Measurements from ENCODE around the gene GAK. TPM values are rescaled to one million over a fixed set of nuclear protein-coding genes. Genes with fewer than 3 reads are reported as not detected.

GAK gene
- total RNA-seq, 2 experiments from 2014 or later, result 97.8 to 102 TPM

DNA sequence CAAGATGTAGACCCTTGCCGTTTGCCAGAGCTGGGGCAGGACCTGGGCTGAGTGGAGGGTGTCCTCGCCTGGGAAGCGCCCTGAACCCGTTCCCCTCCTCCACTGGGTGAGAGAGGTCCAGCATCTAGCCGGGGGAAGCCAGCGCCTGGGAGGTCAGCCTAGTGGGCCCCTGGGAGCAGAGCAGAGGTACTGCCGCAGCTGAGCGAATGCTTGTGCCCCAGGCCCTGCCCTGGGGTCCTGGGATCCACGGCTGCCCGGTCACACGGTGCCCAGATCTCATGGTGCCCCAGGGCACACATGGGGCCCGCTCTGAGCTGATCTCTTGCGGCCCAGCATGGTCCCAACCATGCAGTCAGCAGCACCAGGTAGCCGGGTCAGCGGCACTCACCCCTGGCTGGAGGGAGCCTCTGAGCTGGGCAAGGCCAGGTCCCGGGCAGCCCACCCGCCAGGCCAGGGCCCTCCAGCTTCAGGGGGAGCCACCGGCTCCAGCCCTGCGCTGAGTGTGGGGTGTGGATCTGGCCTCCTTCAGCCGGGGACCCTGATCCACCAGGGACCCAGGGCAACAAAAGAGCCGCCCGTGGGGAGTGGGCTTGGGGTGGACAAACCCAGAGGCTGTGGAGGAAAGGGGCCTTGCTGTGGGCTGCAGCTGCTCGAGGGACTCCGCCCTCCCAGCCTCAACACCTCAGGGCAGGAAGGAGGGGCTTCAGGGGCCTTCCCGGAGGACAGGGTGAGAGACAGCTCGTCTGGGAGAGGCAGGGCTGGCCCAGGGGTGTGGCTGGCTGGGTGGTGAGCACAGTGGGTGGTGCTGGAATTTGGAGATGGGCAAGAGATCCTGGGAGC is 102.1 kb downstream of the GAK start:
- Mint-ChIP-seq H3K27me3 (peaks cover 19% of the 10 kb centered on the region), H3K27ac (no peak overlapping the region), H3K36me3 (ENCODE audit: low read depth) (no peaks in the 10 kb centered on the region), H3K4me1 (ENCODE audit: low read depth) (peaks cover 5% of the 10 kb centered on the region), H3K9me3 (peaks cover 2% of the 10 kb centered on the region), H3K4me3 (no peak overlapping the region)
- TF ChIP-seq, protein P1, sequence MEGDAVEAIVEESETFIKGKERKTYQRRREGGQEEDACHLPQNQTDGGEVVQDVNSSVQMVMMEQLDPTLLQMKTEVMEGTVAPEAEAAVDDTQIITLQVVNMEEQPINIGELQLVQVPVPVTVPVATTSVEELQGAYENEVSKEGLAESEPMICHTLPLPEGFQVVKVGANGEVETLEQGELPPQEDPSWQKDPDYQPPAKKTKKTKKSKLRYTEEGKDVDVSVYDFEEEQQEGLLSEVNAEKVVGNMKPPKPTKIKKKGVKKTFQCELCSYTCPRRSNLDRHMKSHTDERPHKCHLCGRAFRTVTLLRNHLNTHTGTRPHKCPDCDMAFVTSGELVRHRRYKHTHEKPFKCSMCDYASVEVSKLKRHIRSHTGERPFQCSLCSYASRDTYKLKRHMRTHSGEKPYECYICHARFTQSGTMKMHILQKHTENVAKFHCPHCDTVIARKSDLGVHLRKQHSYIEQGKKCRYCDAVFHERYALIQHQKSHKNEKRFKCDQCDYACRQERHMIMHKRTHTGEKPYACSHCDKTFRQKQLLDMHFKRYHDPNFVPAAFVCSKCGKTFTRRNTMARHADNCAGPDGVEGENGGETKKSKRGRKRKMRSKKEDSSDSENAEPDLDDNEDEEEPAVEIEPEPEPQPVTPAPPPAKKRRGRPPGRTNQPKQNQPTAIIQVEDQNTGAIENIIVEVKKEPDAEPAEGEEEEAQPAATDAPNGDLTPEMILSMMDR (IDR thresholded peaks at IDR 0.05), result no peak
- ATAC-seq, result no peak
- DNase-seq, result no peak
- CTCF ChIA-PET, result interaction anchor here (1.0 to 1.6 kb wide), 2 partner anchors 88 to 157 kb away, joined by 3 to 5 read pairs; partner anchors contain the start of gene IDUA
- POLR2A ChIA-PET, result interaction anchor here (0.7 kb wide), 1 partner anchor 72 kb away, joined by 3 read pairs; no protein-coding TSS in a partner anchor
- intact Hi-C loops (cut with micrococcal nuclease), result no loop called here

DNA sequence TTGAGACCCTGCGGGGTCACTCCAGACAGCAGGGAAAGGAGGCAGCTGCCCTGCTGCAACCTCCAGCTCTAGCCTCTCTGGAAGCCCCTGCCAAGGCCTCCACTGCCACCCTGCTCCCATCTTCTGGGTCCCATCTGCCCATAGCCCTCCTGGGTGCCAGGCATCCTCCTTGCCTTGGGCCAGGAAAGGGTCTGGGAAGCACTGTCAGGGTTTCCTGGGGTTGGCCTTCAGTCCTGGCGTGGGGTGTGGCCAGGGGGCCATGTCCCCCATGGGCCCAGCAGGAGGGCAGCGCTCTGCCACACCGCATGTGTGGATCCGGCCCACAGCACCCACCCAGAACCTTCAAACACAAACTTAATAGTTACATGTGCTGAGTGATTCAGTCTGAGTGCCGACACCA is 102.8 kb downstream of the GAK start:
- Mint-ChIP-seq H3K4me3 (no peak overlapping the region), H3K4me1 (ENCODE audit: low read depth) (peaks cover 5% of the 10 kb centered on the region), H3K27me3 (peaks cover 24% of the 10 kb centered on the region), H3K27ac (no peak overlapping the region), H3K9me3 (peaks cover 2% of the 10 kb centered on the region), H3K36me3 (ENCODE audit: low read depth) (no peaks in the 10 kb centered on the region)
- TF ChIP-seq, protein P1 (IDR thresholded peaks at IDR 0.05), result no peak
- intact Hi-C loops (cut with micrococcal nuclease), result no loop called here
- POLR2A ChIA-PET, result no interaction called here
- DNase-seq, result no peak
- ATAC-seq, result no peak
- CTCF ChIA-PET, result no interaction called here

DNA sequence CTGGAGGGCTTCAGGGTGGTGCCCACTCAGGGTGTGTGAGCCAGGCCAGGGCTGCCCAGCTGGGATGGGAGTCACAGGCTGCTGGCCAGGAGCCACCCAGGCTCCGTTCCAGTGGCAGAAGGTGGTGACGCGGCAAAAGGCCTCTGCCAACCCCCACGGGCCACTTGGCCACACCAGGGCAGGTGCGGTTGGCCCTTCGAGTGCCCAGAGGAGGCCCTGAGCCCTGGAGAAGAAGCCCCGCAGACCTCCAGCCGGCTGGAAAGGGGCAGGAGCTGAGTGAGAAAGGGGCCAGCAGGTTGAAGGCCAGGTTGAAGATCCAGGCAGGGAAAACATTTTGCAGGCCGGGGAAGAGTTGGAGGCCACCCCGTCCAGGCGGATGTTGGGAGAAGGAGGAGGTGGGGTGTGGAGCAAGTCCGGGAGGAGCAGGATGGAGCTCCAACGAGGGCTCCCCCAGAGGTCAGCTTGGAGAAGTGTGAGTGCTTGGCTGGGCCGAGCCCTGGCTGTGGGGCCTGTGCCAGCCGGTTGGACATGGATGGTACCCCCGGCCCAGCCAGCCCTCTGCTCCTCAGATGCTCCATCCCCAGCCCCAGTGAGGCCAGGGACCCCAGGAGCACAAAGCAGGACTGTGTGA is 103.4 kb downstream of the GAK start:
- TF ChIP-seq, protein P1 (IDR thresholded peaks at IDR 0.05), result no peak
- DNase-seq (no peak), ATAC-seq (no peak)
- POLR2A ChIA-PET, result no interaction called here
- intact Hi-C loops (cut with micrococcal nuclease), result no loop called here
- CTCF ChIA-PET, result no interaction called here
- no peak overlapping the region for H3K27ac Mint-ChIP-seq
- peaks cover 2% of the 10 kb centered on the region for H3K9me3 Mint-ChIP-seq
- H3K4me3 Mint-ChIP-seq, result no peak overlapping the region
- H3K4me1 Mint-ChIP-seq (ENCODE audit: low read depth), result peaks cover 5% of the 10 kb centered on the region
- H3K27me3 Mint-ChIP-seq, result peaks cover 27% of the 10 kb centered on the region
- no peaks in the 10 kb centered on the region for H3K36me3 Mint-ChIP-seq (ENCODE audit: low read depth)

DNA sequence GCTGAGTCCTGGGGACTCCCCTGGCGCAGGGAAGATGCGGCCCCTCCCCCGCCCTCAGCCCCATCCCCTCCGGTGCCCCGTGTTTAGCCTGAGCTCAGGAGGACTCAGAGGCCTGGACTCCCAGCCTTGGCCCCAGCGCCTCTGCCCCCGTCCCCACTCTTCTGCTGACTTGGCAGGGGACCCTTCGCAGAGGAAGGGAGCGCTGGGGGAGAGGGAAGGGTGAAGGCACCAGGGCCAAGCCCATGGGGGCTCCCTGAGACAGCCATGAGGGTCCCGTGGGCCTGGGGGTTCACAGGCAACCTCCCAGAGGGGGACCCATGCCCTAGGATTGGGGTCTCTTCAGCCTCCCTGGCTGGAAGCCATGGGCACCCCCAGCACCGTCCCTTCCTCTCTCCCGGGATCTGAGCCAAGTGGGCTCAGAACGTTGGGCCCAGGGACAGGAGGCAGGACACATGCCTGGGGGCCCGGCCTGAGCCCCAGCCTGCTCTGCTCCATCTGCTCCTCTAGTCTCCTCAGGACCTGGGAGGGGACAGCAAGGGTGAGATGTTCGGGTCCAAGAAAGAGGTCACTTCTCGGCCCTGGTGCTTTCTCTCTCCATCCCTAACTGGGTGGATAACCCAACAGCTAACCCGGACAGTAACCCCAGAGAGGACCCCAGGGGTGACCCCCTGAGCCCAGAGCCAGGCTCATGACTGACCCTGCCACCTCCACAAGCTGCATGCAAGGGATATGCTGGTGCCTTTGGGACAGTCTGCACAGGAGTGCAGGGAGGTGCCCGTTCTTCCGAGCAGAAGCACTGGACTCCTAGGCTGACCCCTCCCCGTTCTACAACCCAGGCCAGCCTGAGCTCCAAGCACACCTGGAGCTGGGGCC is 104.7 kb downstream of the GAK start:
- H3K4me1 Mint-ChIP-seq (ENCODE audit: low read depth), result no peaks in the 10 kb centered on the region
- TF ChIP-seq, protein P1 (IDR thresholded peaks at IDR 0.05), result no peak
- H3K9me3 Mint-ChIP-seq, result peaks cover 2% of the 10 kb centered on the region
- no peak for DNase-seq
- ATAC-seq, result peak; percentile 18
- ChIA-PET POLR2A (no interaction called here), CTCF (no interaction called here)
- H3K4me3 Mint-ChIP-seq, result no peak overlapping the region
- H3K27me3 Mint-ChIP-seq, result peaks cover 32% of the 10 kb centered on the region
- no peak overlapping the region for H3K27ac Mint-ChIP-seq
- intact Hi-C loops (cut with micrococcal nuclease), result no loop called here
- no peaks in the 10 kb centered on the region for H3K36me3 Mint-ChIP-seq (ENCODE audit: low read depth)
